Lower leg skin (tissue), 3 donors: ENCODE results near the gene IL1R1.

Experiments
- POLR2A ChIP-seq, 2 donors: fragments of 450-650 bp; IDR thresholded peaks; one replicate each; pipeline ENCODE4 v1.6.1; 2016 to 2017; ENCODE audit warnings: antibody characterized with exemption in 2 of 2, mild to moderate bottlenecking in 1 of 2, moderate library complexity in 1 of 2
- TF ChIP-seq, protein P1 (sequence below), 3 donors: fragments of 450-650 bp; IDR thresholded peaks; one replicate each; pipeline ENCODE4 v1.5.1; 2016; ENCODE audit warnings: antibody characterized with exemption in 3 of 3, mild to moderate bottlenecking in 3 of 3, moderate library complexity in 2 of 3

DNA sequence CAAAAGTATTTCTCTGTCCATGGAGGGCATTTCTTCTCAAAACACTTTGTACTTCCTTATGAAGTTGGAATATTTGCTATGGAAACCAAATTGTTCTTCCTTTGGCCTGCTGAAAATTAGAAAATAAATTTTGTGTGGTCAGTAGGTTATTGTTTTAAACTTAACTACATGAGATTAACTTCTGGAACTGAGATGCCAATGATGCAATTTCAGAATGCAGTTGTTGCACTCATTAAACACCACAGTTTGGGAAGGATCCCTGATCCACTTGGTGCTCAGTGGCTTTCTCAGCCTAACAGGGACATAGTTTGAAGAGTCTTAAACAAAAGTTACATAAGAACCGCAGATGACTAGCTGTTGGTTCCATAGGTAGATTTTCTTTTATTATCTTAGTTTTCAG is 23.3 kb upstream of the IL1R1 start:
- TF ChIP-seq, protein P1, sequence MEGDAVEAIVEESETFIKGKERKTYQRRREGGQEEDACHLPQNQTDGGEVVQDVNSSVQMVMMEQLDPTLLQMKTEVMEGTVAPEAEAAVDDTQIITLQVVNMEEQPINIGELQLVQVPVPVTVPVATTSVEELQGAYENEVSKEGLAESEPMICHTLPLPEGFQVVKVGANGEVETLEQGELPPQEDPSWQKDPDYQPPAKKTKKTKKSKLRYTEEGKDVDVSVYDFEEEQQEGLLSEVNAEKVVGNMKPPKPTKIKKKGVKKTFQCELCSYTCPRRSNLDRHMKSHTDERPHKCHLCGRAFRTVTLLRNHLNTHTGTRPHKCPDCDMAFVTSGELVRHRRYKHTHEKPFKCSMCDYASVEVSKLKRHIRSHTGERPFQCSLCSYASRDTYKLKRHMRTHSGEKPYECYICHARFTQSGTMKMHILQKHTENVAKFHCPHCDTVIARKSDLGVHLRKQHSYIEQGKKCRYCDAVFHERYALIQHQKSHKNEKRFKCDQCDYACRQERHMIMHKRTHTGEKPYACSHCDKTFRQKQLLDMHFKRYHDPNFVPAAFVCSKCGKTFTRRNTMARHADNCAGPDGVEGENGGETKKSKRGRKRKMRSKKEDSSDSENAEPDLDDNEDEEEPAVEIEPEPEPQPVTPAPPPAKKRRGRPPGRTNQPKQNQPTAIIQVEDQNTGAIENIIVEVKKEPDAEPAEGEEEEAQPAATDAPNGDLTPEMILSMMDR (IDR thresholded peaks at IDR 0.05) = no peak
- no peak for TF ChIP-seq POLR2A (IDR thresholded peaks at IDR 0.05)
